SK-N-SH (cell line): ENCODE data around the gene BCR. TPM values are rescaled to one million over a fixed set of nuclear protein-coding genes. Genes with fewer than 3 reads are reported as not detected.

Experiments used
- CTCF ChIA-PET: fragments of 300-600, 350-600 bp; formaldehyde crosslinking; extraction: SDS; loops from one replicate; lab custom pipeline; 2021; lab: Yijun Ruan, JAX
- POLR2A ChIA-PET: fragments of 350-600 bp; sonication (Branson Sonifier 250); formaldehyde crosslinking; extraction: SDS; loops from one replicate; lab custom pipeline; 2020; ENCODE audit warnings: antibody characterized with exemption, inconsistent platforms; lab: Yijun Ruan, JAX
- DNase-seq: peaks from one replicate; pipeline ENCODE4 v3.0.0; 2012
- H2AFZ ChIP-seq: fragments of 200-600 bp; sonication (generic); 2 replicates; pipeline ENCODE4 v1.8.1; 2016; ENCODE audit warnings: antibody characterized with exemption, mild to moderate bottlenecking, low read depth
- H3F3A ChIP-seq: fragments of 200-600 bp; sonication (generic); replicated peaks from 2 replicates; pipeline ENCODE3; 2016; ENCODE audit warnings: antibody characterized with exemption, mild to moderate bottlenecking; ENCODE audit not compliant: insufficient read depth
- H3K27ac ChIP-seq, 2 experiments: fragments of 200-500 bp in 1 of 2; fragments of 200-600 bp in 1 of 2; sonication (Bioruptor generic) in 1 of 2; sonication (generic), shearing (Covaris generic) in 1 of 2; 2 replicates each; pipeline versions ENCODE4 v1.5.1 to v1.6.1; 2014 to 2016; ENCODE audit warnings: low read depth in 2 of 2, inconsistent platforms in 1 of 2, low read length in 1 of 2, mild to moderate bottlenecking in 1 of 2, mixed read lengths in 1 of 2
- H3K27me3 ChIP-seq: fragments of 200-600 bp; sonication (generic), shearing (Covaris generic); 2 replicates; pipeline ENCODE4 v1.6.1; 2016; ENCODE audit warnings: mixed run types; ENCODE audit not compliant: insufficient read depth
- H3K36me3 ChIP-seq, 2 experiments: fragments of 200-500 bp in 1 of 2; fragments of 200-600 bp in 1 of 2; sonication (Bioruptor generic) in 1 of 2; sonication (generic) in 1 of 2; replicated peaks in 1 of 2; 2 replicates each; pipeline versions ENCODE3 to v1.5.1; 2014 to 2016; ENCODE audit warnings: low read length in 1 of 2, mild to moderate bottlenecking in 1 of 2; ENCODE audit not compliant: insufficient read depth in 2 of 2, control insufficient read depth in 1 of 2
- H3K4me1 ChIP-seq, 2 experiments: fragments of 200-500 bp in 1 of 2; fragments of 200-600 bp in 1 of 2; sonication (Bioruptor generic) in 1 of 2; sonication (generic), shearing (Covaris generic) in 1 of 2; 2 replicates each; pipeline versions ENCODE4 v1.5.1 to v1.6.1; 2014 to 2016; ENCODE audit warnings: low read depth in 1 of 2, low read length in 1 of 2, mixed run types in 1 of 2; ENCODE audit not compliant: insufficient read depth in 2 of 2, control insufficient read depth in 1 of 2
- H3K4me2 ChIP-seq: fragments of 200-600 bp; sonication (generic), shearing (Covaris generic); 2 replicates; pipeline ENCODE4 v1.6.1; 2017; ENCODE audit warnings: mixed run types
- H3K4me3 ChIP-seq, 2 experiments: fragments of 200-500 bp in 1 of 2; fragments of 200-600 bp in 1 of 2; sonication (Bioruptor generic) in 1 of 2; sonication (generic), shearing (Covaris generic) in 1 of 2; 2 replicates each; pipeline versions ENCODE4 v1.5.1 to v1.8.1; 2014 to 2016; ENCODE audit warnings: low read depth in 2 of 2, inconsistent platforms in 1 of 2, low read length in 1 of 2, mild to moderate bottlenecking in 1 of 2, mixed read lengths in 1 of 2, moderate library complexity in 1 of 2
- H3K79me2 ChIP-seq: fragments of 200-600 bp; sonication (generic); 2 replicates; pipeline ENCODE4 v1.8.1; 2017; ENCODE audit warnings: mild to moderate bottlenecking; ENCODE audit not compliant: insufficient read depth
- H3K9ac ChIP-seq: fragments of 200-600 bp; sonication (generic); 2 replicates; pipeline ENCODE4 v1.6.1; 2017; ENCODE audit warnings: mixed run types
- H3K9me2 ChIP-seq: fragments of 200-600 bp; sonication (generic); 2 replicates; pipeline ENCODE4 v1.6.1; 2017; ENCODE audit warnings: mixed run types
- H3K9me3 ChIP-seq: fragments of 200-600 bp; sonication (generic); 2 replicates; pipeline ENCODE4 v1.6.1; 2017; ENCODE audit warnings: mixed run types, mild to moderate bottlenecking, moderate library complexity
- H4K20me1 ChIP-seq: fragments of 200-600 bp; sonication (generic); 2 replicates; pipeline ENCODE4 v1.6.1; 2017; ENCODE audit warnings: mild to moderate bottlenecking, mixed run types; ENCODE audit not compliant: insufficient read depth
- CHD2 ChIP-seq: fragments of 150-350 bp; IDR thresholded peaks from 2 replicates; pipeline ENCODE4 v1.6.1; 2018; ENCODE audit warnings: low read length; ENCODE audit not compliant: partially characterized antibody
- ELF1 ChIP-seq: IDR thresholded peaks from 2 replicates; pipeline ENCODE4 v1.4.0; 2012
- FOXM1 ChIP-seq: IDR thresholded peaks from 2 replicates; pipeline ENCODE4 v1.4.0; 2012; ENCODE audit warnings: low read depth, mild to moderate bottlenecking
- GABPA ChIP-seq: IDR thresholded peaks from 2 replicates; pipeline ENCODE4 v1.4.0; 2012; ENCODE audit warnings: low read depth, mild to moderate bottlenecking
- POLR2AphosphoS5 ChIP-seq: IDR thresholded peaks from 2 replicates; pipeline ENCODE4 v1.6.1; 2012; ENCODE audit warnings: low read depth, low read length
- RCOR1 ChIP-seq: fragments of 150-350 bp; IDR thresholded peaks from 2 replicates; pipeline ENCODE4 v1.6.1; 2017; ENCODE audit warnings: antibody characterized with exemption, low read length
- RFX5 ChIP-seq: IDR thresholded peaks from 2 replicates; pipeline ENCODE4 v1.6.1; 2012; ENCODE audit warnings: mild to moderate bottlenecking, improper control_type of control experiment, low read length
- RXRA ChIP-seq: IDR thresholded peaks from 2 replicates; pipeline ENCODE4 v1.4.0; 2012; ENCODE audit warnings: low read depth, mild to moderate bottlenecking, borderline replicate concordance
- SMC3 ChIP-seq: IDR thresholded peaks from 2 replicates; pipeline ENCODE4 v1.6.1; 2012; ENCODE audit warnings: low read depth, low read length, improper control_type of control experiment
- TAF1 ChIP-seq: IDR thresholded peaks from 2 replicates; pipeline ENCODE4 v1.6.1; 2012; ENCODE audit warnings: low read depth, mild to moderate bottlenecking, low read length, moderate library complexity, borderline replicate concordance
- YY1 ChIP-seq: IDR thresholded peaks from 2 replicates; pipeline ENCODE4 v1.4.0; 2012; ENCODE audit warnings: low read depth, mild to moderate bottlenecking
- WGBS: methylation state at CpG from one replicate; pipeline ENCODE4 v1.1.6; 2017; ENCODE audit warnings: low lambda C conversion rate; 5-methylcytosine and 5-hydroxymethylcytosine counted together
- polyA plus RNA-seq, 3 experiments: library from polyadenylated mRNA; depleted of rRNA; stranded (reverse); fragments of >200 nt; gene quantifications; 2 replicates each; pipeline ENCODE4 v1.2.3, GENCODE V29; 2012
- TF ChIP-seq, protein P1 (sequence below): IDR thresholded peaks from 2 replicates; pipeline ENCODE4 v1.4.0; 2012; ENCODE audit warnings: low read depth
- TF ChIP-seq, protein P2 (sequence below): IDR thresholded peaks from 2 replicates; pipeline ENCODE4 v1.6.1; 2012; ENCODE audit warnings: mild to moderate bottlenecking, low read depth, low read length, moderate library complexity
- TF ChIP-seq, protein P3 (sequence below): IDR thresholded peaks from 2 replicates; pipeline ENCODE4; 2012
- TF ChIP-seq, protein P4 (sequence below): IDR thresholded peaks from 2 replicates; pipeline ENCODE4 v1.4.0; 2012; ENCODE audit warnings: low read depth, borderline replicate concordance
- TF ChIP-seq, protein P5 (sequence below): fragments of 150-350 bp; IDR thresholded peaks from 2 replicates; pipeline ENCODE4 v1.6.1; 2017; ENCODE audit warnings: antibody characterized with exemption, low read length, low read depth, borderline replicate concordance
- TF ChIP-seq, protein P6 (sequence below): IDR thresholded peaks from 2 replicates; pipeline ENCODE4 v1.4.0; 2012; ENCODE audit warnings: low read depth, borderline replicate concordance

BCR gene
- polyA plus RNA-seq, 1 of the 3 experiments (the other 2 are of a cell fraction), result 50.9 TPM

DNA sequence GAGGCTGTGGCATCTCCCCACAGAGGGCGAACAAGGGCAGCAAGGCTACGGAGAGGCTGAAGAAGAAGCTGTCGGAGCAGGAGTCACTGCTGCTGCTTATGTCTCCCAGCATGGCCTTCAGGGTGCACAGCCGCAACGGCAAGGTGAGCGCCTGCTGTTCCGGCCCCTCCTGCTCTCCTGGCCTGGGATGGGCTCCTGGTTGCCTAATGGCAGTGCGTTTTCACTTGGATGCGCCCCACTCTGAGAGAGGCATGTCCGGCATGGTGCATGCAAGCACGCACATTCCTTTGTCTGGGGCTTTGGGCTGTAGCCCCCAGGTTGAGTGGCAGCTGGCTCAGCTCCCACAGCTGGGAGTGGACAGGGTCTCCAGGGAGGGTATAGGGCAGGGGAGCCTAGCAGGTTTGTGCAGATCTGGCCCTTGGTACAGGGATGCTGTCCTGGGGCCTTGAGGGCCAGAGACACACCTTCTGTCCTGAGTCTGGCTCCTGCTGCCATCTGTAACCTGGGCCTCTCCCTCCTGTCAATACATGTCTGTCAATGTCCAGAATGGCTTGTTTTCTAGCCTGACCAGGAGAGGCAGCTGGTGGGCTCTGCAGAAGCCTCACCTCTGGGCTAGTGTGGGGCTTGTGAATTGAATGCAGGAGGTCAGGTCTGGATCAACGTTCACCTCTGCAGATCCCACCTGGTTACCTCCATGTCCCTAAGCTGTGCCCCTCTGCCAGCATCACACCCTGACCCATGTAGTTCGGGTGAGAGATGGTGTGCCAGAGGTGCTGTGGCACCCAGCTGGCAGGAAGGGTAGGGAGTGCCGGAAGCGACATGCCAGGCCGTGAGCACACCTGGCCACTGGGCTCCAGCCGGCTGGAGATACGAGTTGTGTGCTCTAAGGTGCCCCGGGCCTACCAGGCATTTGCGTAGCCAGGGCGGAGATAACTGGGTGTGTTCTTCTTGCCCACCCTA, 107.1 kb downstream of the BCR start:
- Histone ChIP-seq H3K4me3 (no peak overlapping the region), H3K4me2 (no peak overlapping the region), H3K27ac (no peak overlapping the region), H3K36me3 (peaks cover 3 to 54% of the 10 kb centered on the region in 2 experiments), H3K9ac (no peak overlapping the region), H2AFZ (no peak overlapping the region), H3F3A (no peaks in the 10 kb centered on the region), H4K20me1 (no peaks in the 10 kb centered on the region), H3K9me2 (no peaks in the 10 kb centered on the region), H3K79me2 (no peaks in the 10 kb centered on the region), H3K4me1 (no peaks in the 10 kb centered on the region; a peak in 1 of 4 replicates), H3K9me3 (no peaks in the 10 kb centered on the region), H3K27me3 (no peaks in the 10 kb centered on the region)
- ChIA-PET POLR2A (no interaction called here), CTCF (interaction anchor here (0.8 to 25.8 kb wide), 3 partner anchors 28 to 328 kb away, joined by 3 to 587 read pairs (median 12); partner anchors contain the start of gene BCR)
- no peak for TF ChIP-seq CHD2
- no peak for TF ChIP-seq RFX5
- TF ChIP-seq, protein P1, sequence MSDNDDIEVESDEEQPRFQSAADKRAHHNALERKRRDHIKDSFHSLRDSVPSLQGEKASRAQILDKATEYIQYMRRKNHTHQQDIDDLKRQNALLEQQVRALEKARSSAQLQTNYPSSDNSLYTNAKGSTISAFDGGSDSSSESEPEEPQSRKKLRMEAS, result no peak
- TF ChIP-seq, protein P2, sequence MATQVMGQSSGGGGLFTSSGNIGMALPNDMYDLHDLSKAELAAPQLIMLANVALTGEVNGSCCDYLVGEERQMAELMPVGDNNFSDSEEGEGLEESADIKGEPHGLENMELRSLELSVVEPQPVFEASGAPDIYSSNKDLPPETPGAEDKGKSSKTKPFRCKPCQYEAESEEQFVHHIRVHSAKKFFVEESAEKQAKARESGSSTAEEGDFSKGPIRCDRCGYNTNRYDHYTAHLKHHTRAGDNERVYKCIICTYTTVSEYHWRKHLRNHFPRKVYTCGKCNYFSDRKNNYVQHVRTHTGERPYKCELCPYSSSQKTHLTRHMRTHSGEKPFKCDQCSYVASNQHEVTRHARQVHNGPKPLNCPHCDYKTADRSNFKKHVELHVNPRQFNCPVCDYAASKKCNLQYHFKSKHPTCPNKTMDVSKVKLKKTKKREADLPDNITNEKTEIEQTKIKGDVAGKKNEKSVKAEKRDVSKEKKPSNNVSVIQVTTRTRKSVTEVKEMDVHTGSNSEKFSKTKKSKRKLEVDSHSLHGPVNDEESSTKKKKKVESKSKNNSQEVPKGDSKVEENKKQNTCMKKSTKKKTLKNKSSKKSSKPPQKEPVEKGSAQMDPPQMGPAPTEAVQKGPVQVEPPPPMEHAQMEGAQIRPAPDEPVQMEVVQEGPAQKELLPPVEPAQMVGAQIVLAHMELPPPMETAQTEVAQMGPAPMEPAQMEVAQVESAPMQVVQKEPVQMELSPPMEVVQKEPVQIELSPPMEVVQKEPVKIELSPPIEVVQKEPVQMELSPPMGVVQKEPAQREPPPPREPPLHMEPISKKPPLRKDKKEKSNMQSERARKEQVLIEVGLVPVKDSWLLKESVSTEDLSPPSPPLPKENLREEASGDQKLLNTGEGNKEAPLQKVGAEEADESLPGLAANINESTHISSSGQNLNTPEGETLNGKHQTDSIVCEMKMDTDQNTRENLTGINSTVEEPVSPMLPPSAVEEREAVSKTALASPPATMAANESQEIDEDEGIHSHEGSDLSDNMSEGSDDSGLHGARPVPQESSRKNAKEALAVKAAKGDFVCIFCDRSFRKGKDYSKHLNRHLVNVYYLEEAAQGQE, result no peak
- TF ChIP-seq RXRA, result no peak
- no peak for TF ChIP-seq SMC3
- TF ChIP-seq FOXM1, result no peak
- TF ChIP-seq ELF1, result no peak
- TF ChIP-seq, protein P3, sequence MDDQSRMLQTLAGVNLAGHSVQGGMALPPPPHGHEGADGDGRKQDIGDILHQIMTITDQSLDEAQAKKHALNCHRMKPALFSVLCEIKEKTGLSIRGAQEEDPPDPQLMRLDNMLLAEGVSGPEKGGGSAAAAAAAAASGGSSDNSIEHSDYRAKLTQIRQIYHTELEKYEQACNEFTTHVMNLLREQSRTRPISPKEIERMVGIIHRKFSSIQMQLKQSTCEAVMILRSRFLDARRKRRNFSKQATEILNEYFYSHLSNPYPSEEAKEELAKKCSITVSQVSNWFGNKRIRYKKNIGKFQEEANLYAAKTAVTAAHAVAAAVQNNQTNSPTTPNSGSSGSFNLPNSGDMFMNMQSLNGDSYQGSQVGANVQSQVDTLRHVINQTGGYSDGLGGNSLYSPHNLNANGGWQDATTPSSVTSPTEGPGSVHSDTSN, result no peak
- TF ChIP-seq, protein P4, sequence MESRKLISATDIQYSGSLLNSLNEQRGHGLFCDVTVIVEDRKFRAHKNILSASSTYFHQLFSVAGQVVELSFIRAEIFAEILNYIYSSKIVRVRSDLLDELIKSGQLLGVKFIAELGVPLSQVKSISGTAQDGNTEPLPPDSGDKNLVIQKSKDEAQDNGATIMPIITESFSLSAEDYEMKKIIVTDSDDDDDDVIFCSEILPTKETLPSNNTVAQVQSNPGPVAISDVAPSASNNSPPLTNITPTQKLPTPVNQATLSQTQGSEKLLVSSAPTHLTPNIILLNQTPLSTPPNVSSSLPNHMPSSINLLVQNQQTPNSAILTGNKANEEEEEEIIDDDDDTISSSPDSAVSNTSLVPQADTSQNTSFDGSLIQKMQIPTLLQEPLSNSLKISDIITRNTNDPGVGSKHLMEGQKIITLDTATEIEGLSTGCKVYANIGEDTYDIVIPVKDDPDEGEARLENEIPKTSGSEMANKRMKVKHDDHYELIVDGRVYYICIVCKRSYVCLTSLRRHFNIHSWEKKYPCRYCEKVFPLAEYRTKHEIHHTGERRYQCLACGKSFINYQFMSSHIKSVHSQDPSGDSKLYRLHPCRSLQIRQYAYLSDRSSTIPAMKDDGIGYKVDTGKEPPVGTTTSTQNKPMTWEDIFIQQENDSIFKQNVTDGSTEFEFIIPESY, result no peak
- no peak for TF ChIP-seq TAF1
- TF ChIP-seq YY1, result no peak
- TF ChIP-seq GABPA, result no peak
- TF ChIP-seq, protein P5, sequence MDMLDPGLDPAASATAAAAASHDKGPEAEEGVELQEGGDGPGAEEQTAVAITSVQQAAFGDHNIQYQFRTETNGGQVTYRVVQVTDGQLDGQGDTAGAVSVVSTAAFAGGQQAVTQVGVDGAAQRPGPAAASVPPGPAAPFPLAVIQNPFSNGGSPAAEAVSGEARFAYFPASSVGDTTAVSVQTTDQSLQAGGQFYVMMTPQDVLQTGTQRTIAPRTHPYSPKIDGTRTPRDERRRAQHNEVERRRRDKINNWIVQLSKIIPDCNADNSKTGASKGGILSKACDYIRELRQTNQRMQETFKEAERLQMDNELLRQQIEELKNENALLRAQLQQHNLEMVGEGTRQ, result no peak
- TF ChIP-seq, protein P6, sequence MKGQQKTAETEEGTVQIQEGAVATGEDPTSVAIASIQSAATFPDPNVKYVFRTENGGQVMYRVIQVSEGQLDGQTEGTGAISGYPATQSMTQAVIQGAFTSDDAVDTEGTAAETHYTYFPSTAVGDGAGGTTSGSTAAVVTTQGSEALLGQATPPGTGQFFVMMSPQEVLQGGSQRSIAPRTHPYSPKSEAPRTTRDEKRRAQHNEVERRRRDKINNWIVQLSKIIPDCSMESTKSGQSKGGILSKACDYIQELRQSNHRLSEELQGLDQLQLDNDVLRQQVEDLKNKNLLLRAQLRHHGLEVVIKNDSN, result no peak
- no peak for TF ChIP-seq POLR2AphosphoS5
- no peak for TF ChIP-seq RCOR1
- WGBS, result 89% methylated on average over 7 of the region's 21 CpGs
- no peak for DNase-seq
